ENCODE results near the gene SPINK1. TPM values are rescaled to one million over a fixed set of nuclear protein-coding genes. Genes with fewer than 3 reads are reported as not detected.

Gene SPINK1
- total RNA-seq, 1 donor from 2014 or later: not detected

DNA sequence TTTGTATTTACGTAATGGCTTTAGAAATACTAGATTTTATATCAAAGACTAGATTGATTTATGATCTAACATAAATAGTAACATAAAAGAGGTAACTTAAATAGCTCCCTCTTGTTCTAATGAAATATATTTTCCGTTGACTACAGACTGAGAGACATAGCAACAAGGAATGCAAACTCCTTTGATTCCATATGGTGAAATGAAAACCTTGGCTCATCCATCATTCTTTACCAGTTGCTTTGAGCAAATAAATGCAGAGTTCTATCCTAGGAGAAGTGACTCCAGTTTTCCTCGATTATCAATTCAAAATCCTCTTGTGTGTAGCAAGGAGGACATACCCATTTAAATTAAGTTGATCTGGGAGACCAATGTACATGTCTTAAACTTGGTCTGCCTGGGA lies 31.0 kb downstream of the SPINK1 start:
- intact Hi-C loops (cut with DNase I): no loop called here
- H3K27ac ChIP-seq: no peak overlapping the region
- no peak for TF ChIP-seq CTCF (IDR thresholded peaks at IDR 0.05)
- H3K4me3 ChIP-seq: no peak overlapping the region
- no peak for DNase-seq
- no peaks in the 10 kb centered on the region for H3K27me3 ChIP-seq
- ATAC-seq: no peak
- no peaks in the 10 kb centered on the region for H3K36me3 ChIP-seq
- H3K4me1 ChIP-seq: peaks cover 13% of the 10 kb centered on the region
- H3K9me3 ChIP-seq: no peaks in the 10 kb centered on the region

- intact Hi-C loops (cut with DNase I): no loop called here
- ATAC-seq: no peak
- H3K36me3 ChIP-seq: no peaks in the 10 kb centered on the region
Measured at GRCh38 chr5:147796556-147797308, 34.7 kb downstream of the SPINK1 start.

GRCh38 chr5:147791181-147791580 lies 40.3 kb downstream of the SPINK1 start:
- Histone ChIP-seq H3K27ac (no peak overlapping the region), H3K27me3 (no peaks in the 10 kb centered on the region), H3K36me3 (no peaks in the 10 kb centered on the region), H3K4me3 (no peak overlapping the region), H3K9me3 (no peaks in the 10 kb centered on the region), H3K4me1 (no peaks in the 10 kb centered on the region)
- TF ChIP-seq CTCF (IDR thresholded peaks at IDR 0.05): no peak
- no peak for DNase-seq
- ATAC-seq: no peak
- intact Hi-C loops (cut with DNase I): no loop called here

More at GRCh38 chr5:147796556-147797308, 34.7 kb downstream of the SPINK1 start:
- no peak for TF ChIP-seq CTCF (IDR thresholded peaks at IDR 0.05)
- Histone ChIP-seq H3K27ac (no peak overlapping the region), H3K9me3 (no peaks in the 10 kb centered on the region), H3K4me3 (no peak overlapping the region), H3K4me1 (no peaks in the 10 kb centered on the region), H3K27me3 (no peaks in the 10 kb centered on the region)
- no peak for DNase-seq

- DNase-seq: no peak
- no peak for TF ChIP-seq CTCF (IDR thresholded peaks at IDR 0.05)
- H3K4me3 ChIP-seq: no peak overlapping the region
- H3K36me3 ChIP-seq: no peaks in the 10 kb centered on the region
- intact Hi-C loops (cut with DNase I): no loop called here
- ATAC-seq: no peak
- H3K4me1 ChIP-seq: no peaks in the 10 kb centered on the region
- H3K27me3 ChIP-seq: no peaks in the 10 kb centered on the region
- no peaks in the 10 kb centered on the region for H3K9me3 ChIP-seq
- no peak overlapping the region for H3K27ac ChIP-seq
Measured at GRCh38 chr5:147789820-147790219, 41.7 kb downstream of the SPINK1 start.

DNA sequence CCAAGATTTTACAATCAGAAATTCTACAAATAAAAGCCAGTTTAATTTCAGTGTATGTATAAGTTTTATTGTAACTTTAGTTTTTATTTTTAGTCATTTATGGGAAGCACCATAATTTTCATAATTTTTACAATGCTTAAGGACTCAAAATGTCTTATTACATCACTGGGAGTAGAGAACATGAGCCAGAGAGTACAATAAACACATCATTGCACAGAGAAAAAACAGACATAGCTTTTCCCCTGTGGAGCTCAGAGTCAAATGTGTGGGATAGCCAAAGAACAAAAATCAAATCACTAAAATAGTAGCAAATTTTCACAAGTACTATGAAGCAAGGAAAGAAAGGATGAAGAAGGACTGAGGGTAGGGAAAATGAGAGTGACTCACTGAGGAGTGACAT lies 43.4 kb downstream of the SPINK1 start:
- no peak for TF ChIP-seq CTCF (IDR thresholded peaks at IDR 0.05)
- Histone ChIP-seq H3K4me1 (no peaks in the 10 kb centered on the region), H3K27me3 (no peaks in the 10 kb centered on the region), H3K9me3 (no peaks in the 10 kb centered on the region), H3K36me3 (no peaks in the 10 kb centered on the region), H3K27ac (no peak overlapping the region), H3K4me3 (no peak overlapping the region)
- intact Hi-C loops (cut with DNase I): no loop called here
- no peak for ATAC-seq
- DNase-seq: no peak

Data from upper lobe of right lung (tissue), 1 donor.